Endothelial cell of umbilical vein (primary cell): ENCODE data around the gene RALGPS1. TPM values are rescaled to one million over a fixed set of nuclear protein-coding genes. Genes with fewer than 3 reads are reported as not detected.

ENCODE experiments used
- BruUV-seq: library from RNA; stranded (reverse); fragments of 400-500 nt; replicated peaks from 2 replicates; lab custom pipeline; 2021; lab: Mats Ljungman, UMichigan
- CTCF ChIA-PET: fragments of 300-600, 350-600 bp; sonication (Branson Sonifier 250); formaldehyde crosslinking; loops from one replicate; lab custom pipeline; 2021; ENCODE audit warnings: antibody characterized with exemption, inconsistent platforms; lab: Charles Lee
- POLR2A ChIA-PET: fragments of 300-600, 350-600 bp; sonication (Branson Sonifier 250); formaldehyde crosslinking; loops from one replicate; lab custom pipeline; 2021; ENCODE audit warnings: antibody characterized with exemption, inconsistent platforms; lab: Charles Lee
- DNase-seq: peaks from one replicate; pipeline ENCODE4 v3.0.0-alpha.2; 2011; ENCODE audit warnings: low read depth, low spot score
- FAIRE-seq: peaks from 2 replicates; lab custom pipeline; 2011; peaks lifted over from hg19 to GRCh38; lab: Jason Lieb, UNC
- H2AFZ ChIP-seq: 2 replicates; pipeline ENCODE4 v1.6.0; 2012; ENCODE audit warnings: low read depth, low read length, control low read depth, inconsistent platforms
- H3K27ac ChIP-seq: 2 replicates; pipeline ENCODE4 v1.5.1; 2011; ENCODE audit warnings: low read depth, mild to moderate bottlenecking, control low read depth, low read length, moderate library complexity; ENCODE audit not compliant: insufficient read depth
- H3K27me3 ChIP-seq, 2 experiments: 2 replicates each; pipeline versions ENCODE4 v1.6.0 to v1.6.1; 2011; ENCODE audit warnings: low read length in 2 of 2, mixed read lengths in 1 of 2; ENCODE audit not compliant: control insufficient read depth in 2 of 2, insufficient read depth in 2 of 2
- H3K36me3 ChIP-seq, 2 experiments: 2 replicates in 1 of 2; 3 replicates in 1 of 2; pipeline ENCODE4 v1.5.1; 2011; ENCODE audit warnings: low read length in 2 of 2, mild to moderate bottlenecking in 1 of 2, moderate library complexity in 1 of 2; ENCODE audit not compliant: control insufficient read depth in 2 of 2, insufficient read depth in 2 of 2; ENCODE audit errors: extremely low read depth in 1 of 2
- H3K4me1 ChIP-seq: 3 replicates; pipeline ENCODE4 v1.5.1; 2011; ENCODE audit warnings: mild to moderate bottlenecking, low read length; ENCODE audit not compliant: control insufficient read depth, insufficient read depth; ENCODE audit errors: extremely low read depth
- H3K4me2 ChIP-seq: 2 replicates; pipeline ENCODE4 v1.6.1; 2011; ENCODE audit warnings: low read length, control low read depth, mixed read lengths; ENCODE audit not compliant: insufficient read depth
- H3K4me3 ChIP-seq, 3 experiments: fragments of 200-600 bp in 1 of 3; sonication (generic), shearing (Covaris generic) in 1 of 3; replicated peaks in 1 of 3; 2 replicates each; pipeline ENCODE4 v1.5.1; 2011 to 2016; ENCODE audit warnings: control low read depth in 3 of 3, low read length in 3 of 3, mild to moderate bottlenecking in 2 of 3, inconsistent platforms in 1 of 3, low read depth in 1 of 3, moderate library complexity in 1 of 3; ENCODE audit not compliant: insufficient read depth in 1 of 3
- H3K79me2 ChIP-seq: 2 replicates; pipeline ENCODE4 v1.6.0; 2012; ENCODE audit warnings: low read length, inconsistent platforms; ENCODE audit not compliant: control insufficient read depth, insufficient read depth
- H3K9ac ChIP-seq: replicated peaks from 2 replicates; pipeline ENCODE3; 2011; ENCODE audit warnings: low read length, control low read depth; ENCODE audit not compliant: insufficient read depth; ENCODE audit errors: extremely low read depth
- H3K9me1 ChIP-seq: replicated peaks from 3 replicates; pipeline ENCODE4 v1.6.0; 2011; ENCODE audit warnings: mild to moderate bottlenecking, low read length; ENCODE audit not compliant: control insufficient read depth, insufficient read depth; ENCODE audit errors: extremely low read depth
- H3K9me3 ChIP-seq: replicated peaks from 2 replicates; pipeline ENCODE4 v1.5.1; 2012; ENCODE audit warnings: low read length, inconsistent platforms; ENCODE audit not compliant: control insufficient read depth, insufficient read depth
- H4K20me1 ChIP-seq: replicated peaks from 2 replicates; pipeline ENCODE3; 2011; ENCODE audit warnings: mild to moderate bottlenecking, low read length; ENCODE audit not compliant: control insufficient read depth, insufficient read depth; ENCODE audit errors: extremely low read depth
- CTCF ChIP-seq, 2 donors: IDR thresholded peaks; 1 replicate in 1 of 2; 2 replicates in 1 of 2; pipeline ENCODE4 v1.5.1; 2011; ENCODE audit warnings: low read length in 2 of 2, mild to moderate bottlenecking in 2 of 2, moderate library complexity in 2 of 2, control low read depth in 1 of 2, inconsistent platforms in 1 of 2, low read depth in 1 of 2; ENCODE audit not compliant: insufficient read depth in 1 of 2; ENCODE audit errors: extremely low read depth in 1 of 2
- EZH2 ChIP-seq: IDR thresholded peaks from 2 replicates; pipeline ENCODE4 v1.6.1; 2012; ENCODE audit warnings: borderline replicate concordance, low read depth, mild to moderate bottlenecking, moderate library complexity, low read length, inconsistent platforms; ENCODE audit not compliant: severe bottlenecking
- FOS ChIP-seq: IDR thresholded peaks from 2 replicates; pipeline ENCODE4 v1.6.1; 2011; ENCODE audit warnings: mild to moderate bottlenecking, low read length, moderate library complexity, borderline replicate concordance; ENCODE audit not compliant: insufficient read depth
- GATA2 ChIP-seq: IDR thresholded peaks from 2 replicates; pipeline ENCODE4 v1.7.0; 2011; ENCODE audit warnings: low read depth, mild to moderate bottlenecking, moderate library complexity, mixed read lengths, low read length; ENCODE audit not compliant: insufficient read length, insufficient read depth
- JUN ChIP-seq: IDR thresholded peaks from 2 replicates; pipeline ENCODE4 v1.6.1; 2011; ENCODE audit warnings: borderline replicate concordance, low read depth; ENCODE audit not compliant: insufficient read length, insufficient read depth
- MAX ChIP-seq: IDR thresholded peaks from 2 replicates; pipeline ENCODE4 v1.6.1; 2011; ENCODE audit not compliant: insufficient read depth, insufficient read length
- MYC ChIP-seq: IDR thresholded peaks from one replicate; pipeline ENCODE4 v1.6.1; 2011; ENCODE audit warnings: mild to moderate bottlenecking, low read depth, low read length
- POLR2A ChIP-seq: IDR thresholded peaks from 2 replicates; pipeline ENCODE4 v1.6.1; 2012; ENCODE audit warnings: low read depth, mild to moderate bottlenecking, control low read depth, low read length
- POLR2AphosphoS5 ChIP-seq: IDR thresholded peaks from 2 replicates; pipeline ENCODE4 v1.6.1; 2012; ENCODE audit warnings: low read depth, mild to moderate bottlenecking, control low read depth, low read length, moderate library complexity; ENCODE audit not compliant: insufficient read depth
- dilution Hi-C: fragments of 300-500 bp; cut with MboI; formaldehyde crosslinking; loops from one replicate; pipeline ENCODE4 v1.15.0; 2019; ENCODE audit warnings: low sequenced_read_pairs; ENCODE audit not compliant: extremely low pct_ligation_motif_present
- intact Hi-C: fragments of 100-400 bp; cut with micrococcal nuclease; formaldehyde crosslinking; loops from one replicate; pipeline ENCODE4 v1.10.0; 2022
- polyA plus RNA-seq, 4 experiments: library from polyadenylated mRNA; depleted of rRNA in 3 of 4; stranded (reverse) in 3 of 4; unstranded in 1 of 4; fragments of >200 nt; gene quantifications; 2 replicates each; pipeline versions ENCODE4 v1.2.1 to v1.2.3, GENCODE V29; 2011 to 2012; ENCODE audit warnings: missing spikeins in 1 of 4
- total RNA-seq: library from RNA; stranded (reverse); gene quantifications from 2 replicates; pipeline ENCODE4 v1.2.3, GENCODE V29; 2021

RALGPS1 gene
- total and polyA plus RNA-seq, 2 donors (not counting 3 experiments of a cell fraction or from before 2014, with no cell fraction given), result 3.8 to 5.5 TPM

GRCh38 chr9:127018935-127019334, 104.4 kb downstream of the RALGPS1 start:
- Histone ChIP-seq H3K27me3 (no peaks in the 10 kb centered on the region), H3K9me3 (no peaks in the 10 kb centered on the region), H3K4me3 (no peak overlapping the region), H3K9ac (no peak overlapping the region), H2AFZ (no peak overlapping the region), H3K36me3 (no peaks in the 10 kb centered on the region), H3K79me2 (no peaks in the 10 kb centered on the region), H3K9me1 (no peaks in the 10 kb centered on the region), H4K20me1 (no peaks in the 10 kb centered on the region), H3K27ac (no peak overlapping the region), H3K4me1 (no peaks in the 10 kb centered on the region), H3K4me2 (no peak overlapping the region)
- DNase-seq (no peak), FAIRE-seq (no peak)
- intact Hi-C loops, result no loop called here
- CTCF ChIA-PET, result no interaction called here
- POLR2A ChIA-PET, result no interaction called here
- dilution Hi-C loops, result no loop called here
- no peak for TF ChIP-seq JUN
- no peak for TF ChIP-seq POLR2A
- TF ChIP-seq MYC, result no peak
- TF ChIP-seq MAX, result no peak
- no peak for TF ChIP-seq EZH2
- no peak for TF ChIP-seq GATA2
- TF ChIP-seq CTCF (IDR thresholded peaks at IDR 0.05; ENCODE audit: extremely low read depth in 1 of 2, insufficient read depth in 1 of 2, low read depth in 1 of 2, low read length in 2 of 2), result no peak
- no peak for TF ChIP-seq POLR2AphosphoS5
- TF ChIP-seq FOS, result no peak
- BruUV-seq, result no TSS peak
